ENCODE data around the gene CCDC124. TPM values are rescaled to one million over a fixed set of nuclear protein-coding genes. Genes with fewer than 3 reads are reported as not detected.

The CCDC124 gene
- total RNA-seq, 2 donors from 2014 or later: 45.2 to 122 TPM

DNA sequence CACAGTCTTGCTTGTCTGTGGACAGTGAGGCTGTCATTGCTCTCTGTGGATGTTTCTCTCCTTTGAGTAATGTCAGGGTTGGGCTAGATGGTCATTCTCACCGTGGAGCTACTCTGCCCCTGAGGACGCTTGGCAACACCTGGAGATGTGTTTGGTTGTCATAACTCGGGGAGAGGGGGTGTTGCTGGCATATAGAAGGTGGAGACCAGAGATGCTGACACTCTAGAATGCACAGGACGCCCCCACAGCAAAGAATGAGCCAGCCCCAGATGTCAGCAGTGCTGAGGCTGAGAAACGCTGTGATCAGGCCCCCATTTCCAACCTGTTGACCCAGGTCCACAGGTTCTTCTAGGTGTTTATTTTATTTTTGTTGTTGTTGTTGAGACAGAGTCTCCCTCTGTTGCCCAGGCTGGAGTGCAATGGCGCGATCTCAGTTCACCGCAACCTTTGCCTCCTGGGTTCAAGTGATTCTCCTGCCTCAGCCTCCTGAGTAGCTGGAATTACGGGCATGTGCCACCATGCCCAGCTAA is 4.6 kb downstream of the CCDC124 start:
- intact Hi-C loops (cut with DNase I): loop anchor here (5.0 kb wide), 1 partner anchor 120 kb away; no protein-coding TSS in a partner anchor
- H3K27ac ChIP-seq: no peak overlapping the region
- no peak for DNase-seq
- peaks cover 9% of the 10 kb centered on the region for H3K4me1 ChIP-seq
- H3K9ac ChIP-seq (ENCODE audit: low read depth in 2 of 2, low read length in 2 of 2): no peak overlapping the region
- no peaks in the 10 kb centered on the region for H3K9me3 ChIP-seq
- TF ChIP-seq CTCF (IDR thresholded peaks at IDR 0.05): no peak
- H3K4me3 ChIP-seq: no peak overlapping the region
- H3K27me3 ChIP-seq: no peaks in the 10 kb centered on the region
- no peaks in the 10 kb centered on the region for H3K36me3 ChIP-seq

GRCh38 chr19:17938092-17938845 is 5.5 kb downstream of the CCDC124 start:
- H3K9me3 ChIP-seq: no peaks in the 10 kb centered on the region
- no peaks in the 10 kb centered on the region for H3K27me3 ChIP-seq
- H3K4me3 ChIP-seq: no peak overlapping the region
- H3K27ac ChIP-seq: no peak overlapping the region
- H3K4me1 ChIP-seq: peaks cover 9% of the 10 kb centered on the region
- H3K9ac ChIP-seq (ENCODE audit: low read depth in 2 of 2, low read length in 2 of 2): no peak overlapping the region
- peak; percentile 80 for DNase-seq
- TF ChIP-seq CTCF (IDR thresholded peaks at IDR 0.05): peak; percentile 90
- intact Hi-C loops (cut with DNase I): loop anchor here (2.0 to 5.0 kb wide), 2 partner anchors 59 to 119 kb away; no protein-coding TSS in a partner anchor
- H3K36me3 ChIP-seq: no peaks in the 10 kb centered on the region

DNA sequence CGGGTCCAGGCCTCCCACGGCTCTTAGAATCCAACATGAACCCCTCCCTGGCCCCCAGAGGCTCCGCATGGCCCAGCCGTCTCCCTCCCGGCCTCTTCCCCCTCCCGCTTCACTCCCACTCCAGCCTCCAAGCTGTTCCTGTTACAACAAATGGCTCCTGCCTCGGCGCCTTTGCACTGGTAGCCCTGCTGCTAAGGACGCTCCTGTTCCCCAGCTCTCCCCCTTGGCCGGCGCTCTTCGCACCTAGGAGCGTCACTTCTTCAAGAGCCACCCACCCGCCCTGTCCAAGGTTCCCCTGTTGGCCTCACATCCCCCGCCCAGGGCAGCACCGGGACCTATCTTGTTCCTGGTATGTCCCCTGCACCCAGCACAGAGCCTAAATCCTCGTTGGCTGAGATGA is 9.4 kb downstream of the CCDC124 start:
- Histone ChIP-seq H3K4me1 (no peaks in the 10 kb centered on the region), H3K9me3 (no peaks in the 10 kb centered on the region), H3K36me3 (no peaks in the 10 kb centered on the region), H3K27ac (no peak overlapping the region), H3K27me3 (no peaks in the 10 kb centered on the region), H3K9ac (ENCODE audit: low read depth in 2 of 2, low read length in 2 of 2) (no peak overlapping the region), H3K4me3 (no peak overlapping the region)
- no peak for DNase-seq
- TF ChIP-seq CTCF (IDR thresholded peaks at IDR 0.05): no peak
- intact Hi-C loops (cut with DNase I): no loop called here

- Histone ChIP-seq H3K36me3 (no peaks in the 10 kb centered on the region), H3K9ac (ENCODE audit: low read depth in 2 of 2, low read length in 2 of 2) (no peak overlapping the region), H3K27me3 (no peaks in the 10 kb centered on the region), H3K9me3 (no peaks in the 10 kb centered on the region), H3K27ac (no peak overlapping the region), H3K4me1 (no peaks in the 10 kb centered on the region), H3K4me3 (no peak overlapping the region)
- TF ChIP-seq CTCF (IDR thresholded peaks at IDR 0.05): no peak
- DNase-seq: no peak
- intact Hi-C loops (cut with DNase I): no loop called here
Measured at GRCh38 chr19:17942582-17943273, 9.9 kb downstream of the CCDC124 start.

DNA sequence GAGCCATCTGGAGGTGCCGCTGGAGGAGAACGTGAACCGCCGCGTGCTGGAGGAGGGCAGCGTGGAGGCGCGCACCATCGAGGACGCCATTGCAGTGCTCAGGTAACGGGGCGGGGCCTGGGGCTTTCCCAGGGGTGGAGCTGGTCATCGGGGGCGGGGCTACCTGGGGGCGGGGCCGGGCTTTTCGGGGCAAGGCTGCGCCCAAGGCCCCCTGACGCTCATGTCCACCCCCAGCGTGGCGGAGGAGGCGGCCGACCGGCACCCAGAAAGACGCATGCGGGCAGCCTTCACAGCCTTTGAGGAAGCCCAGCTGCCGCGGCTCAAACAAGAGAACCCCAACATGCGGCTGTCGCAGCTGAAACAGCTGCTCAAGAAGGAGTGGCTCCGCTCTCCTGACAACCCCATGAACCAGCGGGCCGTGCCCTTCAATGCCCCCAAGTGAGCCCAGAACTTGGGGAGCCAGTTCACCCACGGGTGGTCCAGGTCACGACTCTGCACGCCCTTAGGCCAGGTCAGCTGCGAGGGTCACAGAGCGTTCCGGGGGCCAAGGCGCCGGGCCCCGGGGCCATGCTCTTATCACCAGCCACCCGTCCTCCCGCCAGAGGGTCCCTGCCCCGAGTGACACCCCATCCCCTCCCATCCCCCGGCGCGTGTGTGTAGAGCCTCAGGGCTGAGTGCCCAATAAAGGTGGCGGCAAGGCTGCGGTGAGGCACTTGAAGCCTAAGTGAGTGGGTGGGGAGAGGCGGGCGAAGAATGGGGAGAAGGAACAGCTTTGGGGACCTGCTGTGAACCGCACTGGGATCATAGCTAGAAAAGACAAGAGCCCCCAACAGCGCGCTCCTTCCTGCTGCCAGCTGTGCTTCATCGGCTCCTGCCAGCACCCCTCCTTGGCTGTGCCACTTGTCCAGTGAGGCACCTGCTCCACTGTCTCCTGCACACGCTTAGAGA is 10.7 kb downstream of the CCDC124 start:
- DNase-seq: no peak
- Histone ChIP-seq H3K27me3 (peaks cover under 1% of the 10 kb centered on the region), H3K4me1 (no peaks in the 10 kb centered on the region), H3K9me3 (no peaks in the 10 kb centered on the region), H3K27ac (no peak overlapping the region), H3K4me3 (no peak overlapping the region), H3K36me3 (no peaks in the 10 kb centered on the region), H3K9ac (ENCODE audit: low read depth in 2 of 2, low read length in 2 of 2) (no peak overlapping the region)
- intact Hi-C loops (cut with DNase I): loop anchor here (2.0 kb wide), 1 partner anchor 51 kb away; no protein-coding TSS in a partner anchor
- TF ChIP-seq CTCF (IDR thresholded peaks at IDR 0.05): no peak
